Stimulated activated CD4-positive, alpha-beta T cell treated with anti-CD3 and anti-CD28 coated beads, Interleukin-4, amount 100 ng/mL, for 48 hours (primary cell): ENCODE measurements around the gene PPM1M.

Experiments used
- DNase-seq, 2 donors: peaks; one replicate each; pipeline ENCODE4 v3.0.0-alpha.2; 2020; ENCODE audit warnings: low read depth in 2 of 2

Gene PPM1M

DNA sequence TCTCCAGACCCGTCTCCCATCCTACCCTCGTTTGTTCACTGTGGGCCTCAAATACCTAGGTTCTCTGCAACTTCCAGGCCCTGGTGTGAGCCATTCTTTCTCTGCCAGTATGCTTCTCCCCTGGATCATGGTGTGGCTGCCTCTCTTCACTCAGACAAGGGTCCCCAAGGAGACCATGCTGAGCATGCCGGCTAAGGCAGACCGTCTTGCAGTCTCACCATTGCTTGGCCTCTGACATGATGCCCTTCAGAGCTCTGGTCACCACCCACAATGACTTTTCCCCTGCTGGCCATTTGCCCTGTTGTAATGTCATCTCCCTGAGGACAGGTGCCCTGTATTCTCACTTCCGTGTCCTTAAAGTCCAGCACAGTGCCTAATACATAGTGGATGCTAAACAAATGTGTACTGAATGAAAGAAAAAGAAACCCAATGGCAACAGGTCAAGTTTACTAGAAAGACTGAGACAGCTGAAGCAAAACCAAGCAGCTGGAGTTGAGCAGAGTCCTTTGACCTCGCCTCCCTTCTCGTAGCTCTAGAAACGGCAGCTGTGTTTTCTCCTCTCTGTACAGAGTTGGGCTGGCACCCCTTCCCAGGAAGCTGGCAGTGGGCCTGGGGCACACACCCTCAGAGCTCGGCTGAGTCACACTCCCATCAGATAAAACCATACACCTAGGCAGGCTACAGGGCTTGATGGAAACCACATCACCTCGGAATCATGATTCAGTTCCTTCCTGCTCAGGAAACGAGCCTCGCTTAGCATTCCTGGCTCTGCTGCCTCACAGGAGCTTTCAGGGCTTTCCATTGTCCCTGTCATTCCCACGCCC, 28.8 kb upstream of the PPM1M start:
- no peak for DNase-seq

DNA sequence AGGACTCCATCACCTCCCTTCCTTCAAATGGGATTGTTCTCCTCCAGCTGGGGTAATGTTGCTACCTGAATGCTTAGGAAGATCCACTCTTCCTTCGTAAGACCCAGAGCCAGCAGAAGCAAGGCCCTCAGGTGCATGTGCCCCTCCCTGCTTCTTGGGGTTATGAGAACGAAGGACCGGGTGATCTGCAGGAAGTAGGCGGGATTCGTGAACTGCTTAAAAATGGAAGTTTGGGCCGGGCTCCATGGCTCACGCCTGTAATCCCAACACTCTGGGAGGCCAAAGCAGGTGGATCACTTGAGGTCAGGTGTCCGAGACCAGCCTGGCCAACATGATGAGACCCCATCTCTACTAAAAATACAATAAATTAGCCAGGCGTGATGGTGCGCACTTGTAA, 28.2 kb upstream of the PPM1M start:
- no peak for DNase-seq

DNA sequence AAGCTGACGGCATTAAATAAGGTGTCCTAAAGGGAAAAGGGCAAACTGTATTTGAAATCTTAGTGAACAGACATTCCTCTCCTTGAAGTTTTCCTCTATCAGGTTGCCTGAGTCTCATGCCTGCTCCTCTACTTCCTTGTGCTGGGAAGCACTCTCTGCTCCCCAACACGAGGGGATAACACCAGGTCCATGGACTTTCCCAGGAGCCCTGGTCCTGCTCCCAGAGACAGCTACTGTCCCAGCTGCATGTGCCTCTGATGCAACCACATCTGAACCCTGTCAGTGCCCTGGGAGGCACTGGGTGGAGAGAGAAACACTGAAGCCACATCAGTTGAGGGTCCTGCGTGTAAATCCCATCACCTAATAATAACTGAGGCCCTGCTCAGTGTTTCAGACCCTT, 27.5 kb upstream of the PPM1M start:
- DNase-seq = no peak

DNA sequence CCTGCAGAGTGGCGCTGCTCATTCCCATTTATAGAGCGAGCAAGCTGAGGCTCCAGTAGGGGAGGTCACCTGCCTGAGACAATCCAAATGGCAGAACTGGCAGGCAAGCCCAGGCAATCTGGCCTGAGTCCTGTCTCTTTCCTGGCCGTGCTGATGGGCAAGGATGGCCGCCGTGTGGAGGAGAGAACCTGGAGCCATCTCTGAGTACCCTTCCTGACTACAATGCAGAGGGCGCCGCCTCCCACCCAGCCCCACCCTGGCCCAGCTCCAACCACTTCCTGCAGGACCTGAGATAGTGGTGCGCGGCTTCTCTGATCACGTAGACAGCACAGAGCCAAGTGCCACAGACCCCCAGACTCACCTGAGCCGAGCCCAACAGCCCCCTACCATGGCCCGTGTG, 27.1 kb upstream of the PPM1M start:
- DNase-seq = no peak

DNA sequence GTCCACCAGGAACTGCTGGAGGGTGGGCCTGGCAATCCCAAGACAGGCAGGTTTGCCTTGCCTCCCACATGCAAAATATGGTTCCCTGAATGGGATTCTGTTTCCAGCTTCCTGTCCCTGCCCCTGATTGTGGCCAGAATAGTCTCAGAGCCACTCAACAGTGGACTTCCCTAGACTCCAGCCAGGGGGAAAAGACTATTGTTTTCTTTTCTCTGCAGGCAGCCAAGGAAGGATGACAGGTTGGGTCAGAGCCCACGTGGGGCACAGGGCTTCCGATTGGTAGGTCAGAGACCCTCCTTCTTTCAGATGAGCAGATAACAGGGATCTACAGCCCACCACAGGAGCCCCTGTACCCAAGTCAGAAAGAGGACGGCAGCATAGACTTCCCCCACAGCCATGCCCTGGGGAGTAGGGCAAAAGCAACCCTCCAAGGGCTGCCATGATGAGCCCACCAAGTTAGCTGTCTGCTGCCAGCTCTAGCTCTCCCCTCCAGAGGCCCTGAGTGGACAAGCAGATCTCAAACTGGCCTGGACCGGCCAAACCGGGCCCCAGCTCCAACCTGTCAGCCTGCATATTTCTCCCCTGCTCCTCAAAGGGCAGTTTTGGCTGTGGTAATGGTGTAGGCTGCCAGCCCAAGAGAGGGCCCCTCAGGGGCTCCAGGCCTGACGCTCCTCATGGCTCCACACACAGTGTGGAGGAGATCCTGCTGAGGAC, 26.5 kb upstream of the PPM1M start:
- DNase-seq = no peak

DNA sequence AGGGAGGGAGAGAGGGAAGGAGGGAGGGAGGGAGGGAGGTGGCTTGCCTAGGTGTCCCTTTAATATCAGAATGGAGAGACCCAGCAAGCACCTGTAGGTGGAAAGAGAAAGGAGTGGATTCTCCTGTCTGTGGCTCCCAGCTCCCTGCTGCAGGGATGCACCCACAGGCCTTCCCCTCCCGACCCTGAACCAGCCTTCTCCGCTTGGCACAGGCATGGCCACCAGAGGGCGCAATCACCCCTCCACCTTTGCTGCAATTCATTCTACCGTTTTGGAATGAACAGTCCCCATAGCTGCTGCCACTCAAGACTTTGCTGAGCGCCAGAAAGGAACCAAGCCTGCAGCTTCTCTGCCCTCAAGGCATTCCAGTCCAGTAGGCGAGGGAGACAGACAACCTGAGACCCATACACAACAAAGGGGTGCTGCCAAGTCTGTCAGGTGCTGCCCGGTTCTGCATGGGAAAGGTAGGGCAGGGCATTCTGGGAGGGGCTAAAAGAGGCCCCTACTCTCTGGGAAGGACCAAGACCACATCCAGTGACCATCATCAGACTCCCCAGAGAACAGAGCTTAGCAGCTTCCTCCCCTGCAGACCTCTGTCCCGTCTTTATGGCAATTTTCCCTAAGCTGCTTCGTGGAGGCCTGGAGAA, 25.1 kb upstream of the PPM1M start:
- peak; percentile 87 to 96 for DNase-seq

DNA sequence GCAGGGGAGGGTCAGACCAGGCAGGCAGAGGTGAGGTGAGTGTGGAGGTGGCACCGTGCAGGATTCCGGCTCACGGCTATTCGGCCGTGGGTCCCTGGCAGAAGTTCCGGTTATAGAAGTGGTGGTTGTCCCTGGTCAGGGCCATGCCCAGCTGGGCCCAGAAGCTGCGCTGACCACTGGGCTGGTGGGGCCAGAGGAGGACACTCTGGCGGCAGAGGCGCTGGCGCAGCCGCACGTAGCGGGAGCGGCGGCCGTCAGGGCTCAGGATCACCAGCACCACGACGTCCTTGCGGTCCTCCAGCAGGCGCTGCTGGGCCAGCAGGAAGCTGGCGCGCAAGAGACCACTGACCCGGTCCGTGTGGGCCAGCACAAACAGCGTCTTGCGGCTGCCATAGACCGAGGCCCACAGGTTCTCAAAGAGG, 24.4 kb upstream of the PPM1M start:
- no peak for DNase-seq

DNA sequence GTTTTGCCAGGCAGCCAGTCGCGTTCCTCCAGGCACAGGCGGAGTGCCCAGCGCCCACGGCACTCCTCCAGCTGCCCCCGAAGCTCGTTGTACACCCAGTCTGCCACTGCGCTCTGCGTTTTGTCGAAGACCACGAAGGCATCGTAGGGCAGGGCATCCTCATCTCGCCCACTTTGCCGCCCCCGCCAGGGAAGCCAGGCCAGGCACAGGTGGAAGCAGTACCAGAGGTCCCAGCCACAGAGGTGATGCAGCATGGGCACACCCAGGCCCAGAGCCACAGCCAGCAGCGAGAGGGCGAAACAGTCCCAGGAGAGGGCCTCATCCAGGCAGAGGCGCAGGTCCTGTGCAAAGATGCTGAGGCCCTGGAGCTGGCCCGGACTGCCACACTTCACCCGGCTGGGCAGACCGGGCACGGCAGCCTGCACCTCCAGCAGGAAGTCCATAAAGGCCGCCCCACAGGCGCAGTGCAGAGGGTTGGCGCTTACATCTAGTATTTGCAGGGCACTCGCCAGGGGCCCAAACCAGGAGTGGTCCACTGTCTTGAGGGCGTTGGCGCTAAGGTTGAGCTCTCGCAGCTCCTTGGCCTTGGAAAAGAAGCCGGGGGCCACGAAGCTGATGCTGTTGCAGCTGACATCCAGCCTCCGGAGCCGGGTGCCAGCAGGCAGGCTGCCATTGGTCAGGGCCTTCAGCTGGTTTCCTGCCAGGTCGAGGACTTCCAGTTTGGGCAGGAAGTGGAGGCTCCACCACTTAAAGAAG, 23.8 kb upstream of the PPM1M start:
- DNase-seq = no peak

DNA sequence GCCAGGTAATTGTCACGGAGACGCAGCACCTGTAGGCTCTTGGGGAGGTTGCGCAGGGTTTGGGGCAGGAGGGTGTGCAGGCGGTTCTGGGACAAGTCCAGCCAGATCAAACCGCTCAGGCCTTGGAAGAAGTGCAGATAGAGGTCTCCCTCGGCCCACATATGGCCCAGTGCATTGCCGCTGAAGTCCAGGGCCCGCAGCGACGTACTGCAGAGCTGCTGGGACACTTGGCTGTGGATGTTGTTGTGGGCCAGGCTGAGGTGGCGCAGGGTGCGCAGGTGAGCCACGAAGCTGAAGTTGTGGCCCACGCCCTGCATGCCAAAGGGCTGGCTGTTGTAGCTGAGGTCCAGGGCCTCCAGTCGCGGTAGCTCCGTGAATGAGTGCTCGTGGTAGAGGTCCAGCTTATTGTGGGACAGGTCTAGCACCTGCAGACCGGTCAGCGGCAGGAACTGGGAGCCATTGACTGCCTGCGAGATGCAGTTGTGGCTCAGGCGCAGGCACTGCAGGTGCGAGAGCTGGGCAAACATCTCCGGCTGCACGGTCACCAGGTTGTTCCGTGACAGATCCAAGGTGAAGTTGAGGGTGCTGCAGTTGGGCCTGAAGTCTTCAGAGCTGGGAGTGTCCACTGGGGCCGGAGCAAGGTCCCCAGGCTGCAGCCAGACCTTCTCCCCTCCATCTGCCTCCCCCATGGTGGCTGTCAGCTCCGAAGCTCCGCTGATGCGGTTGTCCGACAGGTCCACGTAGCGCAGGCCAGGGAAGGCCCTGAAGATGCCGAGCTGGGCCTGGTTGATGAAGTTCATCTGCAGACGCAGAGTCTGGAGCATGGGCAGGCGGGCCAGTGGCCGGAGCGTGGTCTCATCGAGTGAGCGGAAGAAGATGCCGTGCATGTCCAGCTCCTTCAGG, 23.0 kb upstream of the PPM1M start:
- no peak for DNase-seq

DNA sequence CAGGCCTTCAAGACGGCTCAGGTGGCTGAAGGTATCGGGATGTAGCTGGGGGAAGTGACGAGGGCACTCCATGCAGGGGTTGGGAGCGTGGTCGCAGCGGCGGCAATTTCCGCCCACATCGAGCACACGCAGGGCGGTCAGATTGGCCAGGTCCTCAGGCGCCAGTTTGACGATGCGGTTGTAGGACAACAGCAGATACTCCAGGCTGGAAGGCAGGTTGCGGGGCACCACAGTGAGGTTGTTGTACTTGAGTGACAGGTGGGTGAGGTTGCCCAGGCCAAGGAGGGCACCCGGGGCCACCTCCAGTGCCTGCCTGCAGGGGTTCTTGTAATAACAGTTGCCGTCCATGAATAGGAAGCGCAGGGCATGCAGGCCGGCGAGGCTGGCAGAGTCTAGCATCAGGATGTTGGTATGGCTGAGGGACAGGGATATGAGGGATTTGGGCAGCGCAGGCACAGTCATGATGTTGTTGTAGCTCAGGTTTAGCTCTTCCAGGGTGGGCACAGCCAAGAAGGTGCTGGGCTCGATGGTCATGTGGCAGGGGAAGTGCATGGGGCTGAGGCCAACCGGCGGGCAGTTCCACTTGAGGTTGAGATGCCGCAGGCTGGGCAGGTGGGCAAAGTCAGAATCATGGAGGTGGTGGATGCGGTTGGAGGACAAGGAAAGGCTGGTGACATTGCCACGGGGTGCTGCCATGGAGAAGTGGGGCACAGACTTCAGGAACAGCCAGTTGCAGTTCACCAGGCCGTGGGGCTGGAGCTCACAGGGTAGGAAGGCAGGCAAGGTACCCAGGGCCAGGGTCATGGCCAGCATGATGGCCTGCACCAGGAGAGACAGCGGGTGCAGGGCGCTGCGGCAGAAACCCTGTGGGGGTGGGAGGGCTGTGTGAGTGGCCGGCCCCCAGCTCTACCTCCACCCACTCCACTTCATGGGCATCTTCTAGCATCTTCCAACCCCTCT, 21.8 kb upstream of the PPM1M start:
- DNase-seq = no peak

DNA sequence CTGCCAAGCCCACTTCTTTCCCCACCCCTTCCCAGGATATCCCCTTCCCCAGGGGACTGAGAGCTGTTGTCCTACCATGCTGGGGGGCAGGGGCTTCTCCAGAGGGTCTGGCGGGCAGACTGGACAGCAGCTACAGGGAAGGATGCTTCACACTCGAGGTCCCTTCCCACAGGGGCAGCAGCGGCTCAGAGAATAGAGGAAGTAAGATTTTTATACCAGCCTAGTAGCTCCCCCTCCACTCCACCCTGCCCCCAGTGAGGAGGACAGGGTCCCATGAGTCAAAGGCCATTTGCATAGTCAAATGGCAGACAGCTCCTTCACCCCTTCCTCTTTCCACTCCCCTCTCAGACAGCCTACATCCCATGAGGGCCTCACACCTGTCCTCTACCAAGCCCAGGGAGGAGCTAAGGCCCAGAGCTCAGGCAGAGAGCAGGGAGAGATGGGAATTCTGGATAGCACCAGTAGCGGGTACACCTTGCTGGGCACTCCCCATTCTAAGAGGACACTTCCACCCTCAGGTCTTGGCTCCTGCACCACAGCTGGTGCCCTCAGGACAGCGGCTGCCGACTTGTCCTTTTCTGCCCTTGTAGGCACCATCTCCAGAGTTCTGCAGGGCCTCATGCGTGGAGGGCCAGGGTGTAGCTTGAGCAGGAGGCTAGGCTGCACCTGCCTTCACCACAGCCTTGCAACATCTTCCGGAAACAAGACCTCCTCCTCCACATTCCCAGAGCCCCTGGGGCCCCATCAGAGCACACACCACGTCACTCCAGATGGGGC, 19.9 kb upstream of the PPM1M start, which contains the start of gene TLR9:
TLR9 (minus strand) TSS at position 194 of the 777 bp plus-strand sequence; CDS start at position 78, 116 bp downstream.
- DNase-seq = no peak

DNA sequence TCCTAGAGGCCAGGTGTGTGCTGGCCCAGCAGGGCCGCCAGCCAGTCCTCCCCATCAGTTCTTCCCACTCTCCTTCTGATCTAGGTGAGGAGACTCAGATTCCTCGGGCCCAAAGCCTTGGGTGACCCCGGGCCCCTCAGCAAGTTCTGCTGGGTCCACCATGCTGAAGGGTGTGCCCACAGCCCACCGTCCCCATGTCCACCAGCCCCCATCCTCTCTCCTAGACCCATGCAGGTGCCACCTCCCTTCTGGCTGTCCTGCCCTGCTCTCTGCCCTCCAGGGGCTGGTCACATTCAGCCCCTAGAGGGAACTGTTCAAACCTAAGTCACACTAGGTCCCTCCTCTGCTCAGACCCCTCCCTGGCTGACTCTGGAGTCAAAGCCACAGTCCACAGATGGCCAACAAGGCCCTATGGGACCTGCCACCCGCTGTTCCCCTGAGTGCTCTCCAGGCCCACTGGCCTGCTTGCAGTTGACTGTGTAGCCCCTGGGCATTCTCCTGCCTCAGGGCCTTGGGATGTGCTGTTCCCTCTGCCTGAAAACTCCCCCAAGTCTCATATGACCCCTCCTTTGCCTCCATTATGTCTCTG, 19.2 kb upstream of the PPM1M start:
- DNase-seq = no peak

DNA sequence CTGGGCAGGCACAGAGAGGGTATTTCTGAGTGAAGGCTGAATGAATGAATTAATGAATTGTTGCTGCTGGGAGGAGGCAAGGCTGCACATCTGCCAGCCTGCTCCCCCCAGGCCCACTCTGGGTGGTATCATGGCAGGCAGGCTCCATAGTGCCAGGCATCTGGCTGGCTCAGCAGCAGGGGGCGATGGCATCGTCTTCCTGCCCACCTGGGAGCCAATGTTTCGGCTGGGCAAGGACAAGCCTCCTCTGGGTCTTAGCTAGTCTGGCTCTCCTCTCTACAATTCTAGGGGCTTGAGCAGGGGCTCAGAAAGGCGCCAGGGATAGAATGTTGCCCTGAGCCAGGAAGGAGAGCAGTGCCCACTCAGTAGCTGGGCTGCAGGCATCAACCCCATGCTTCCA, 18.4 kb upstream of the PPM1M start:
- no peak for DNase-seq

DNA sequence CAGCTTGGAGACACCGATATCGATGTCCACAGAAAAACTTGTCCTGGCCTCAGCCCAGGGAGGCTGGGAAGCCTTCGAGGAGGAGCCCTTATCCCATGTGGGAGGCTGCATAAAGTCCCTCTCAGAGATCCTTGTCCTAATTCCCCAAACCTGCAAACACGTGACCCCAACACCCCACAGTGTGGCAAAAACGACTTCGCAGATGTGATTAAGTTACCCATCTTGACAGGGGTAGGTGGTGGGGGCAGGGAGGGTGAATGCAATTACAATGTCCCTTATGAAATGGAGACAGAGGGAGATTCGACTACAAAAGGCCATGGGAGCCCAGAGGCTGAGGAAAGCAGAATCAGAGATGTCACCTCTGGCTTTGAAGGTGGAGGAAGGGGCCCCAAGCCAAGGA, 17.8 kb upstream of the PPM1M start:
- no peak for DNase-seq

DNA sequence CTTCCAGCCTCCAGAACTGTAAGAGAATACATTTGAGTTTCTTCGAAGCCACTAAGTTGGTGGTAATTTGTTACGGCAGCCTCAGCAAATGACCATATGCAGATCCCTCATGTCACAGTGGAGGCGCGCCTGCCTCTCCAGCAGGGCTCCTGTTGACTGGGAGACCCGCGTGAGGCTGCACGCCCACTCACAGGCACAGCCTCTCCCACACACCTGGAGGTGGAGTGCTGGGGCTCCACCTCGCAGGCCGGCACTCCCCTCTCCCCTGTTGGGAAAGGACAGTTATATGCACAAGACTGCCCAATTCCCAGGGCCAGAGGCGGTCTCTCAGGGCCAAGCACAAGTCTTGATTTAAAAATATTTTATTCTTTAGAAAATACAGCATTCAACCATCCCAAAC, 17.3 kb upstream of the PPM1M start:
- DNase-seq = no peak

DNA sequence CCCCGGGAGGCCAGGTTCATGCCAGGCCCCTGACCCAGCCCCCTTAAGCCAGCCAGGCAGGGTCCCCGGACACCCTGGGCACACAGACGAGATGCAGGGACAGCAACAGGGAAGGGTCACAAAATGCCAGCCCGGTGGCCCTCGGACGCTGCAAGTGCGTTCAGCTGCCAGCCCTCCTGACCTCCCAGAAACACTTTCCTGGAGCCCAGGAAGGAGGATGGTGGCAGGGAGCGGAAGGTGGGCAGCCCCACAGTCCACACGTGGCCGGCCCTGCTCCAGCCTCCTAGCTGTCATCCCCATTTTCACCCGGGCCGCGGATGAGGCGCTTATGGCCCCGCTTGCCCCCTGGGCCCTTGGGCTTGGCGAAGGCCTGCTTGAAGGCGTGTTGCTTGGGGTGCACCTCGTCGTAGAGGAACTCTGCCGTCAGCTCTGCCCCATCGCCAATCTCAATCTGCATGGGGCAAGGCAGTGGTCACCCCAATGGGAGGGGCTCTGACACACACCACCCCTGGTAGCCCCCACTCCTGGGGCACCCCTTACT, 16.7 kb upstream of the PPM1M start:
- DNase-seq = no peak

DNA sequence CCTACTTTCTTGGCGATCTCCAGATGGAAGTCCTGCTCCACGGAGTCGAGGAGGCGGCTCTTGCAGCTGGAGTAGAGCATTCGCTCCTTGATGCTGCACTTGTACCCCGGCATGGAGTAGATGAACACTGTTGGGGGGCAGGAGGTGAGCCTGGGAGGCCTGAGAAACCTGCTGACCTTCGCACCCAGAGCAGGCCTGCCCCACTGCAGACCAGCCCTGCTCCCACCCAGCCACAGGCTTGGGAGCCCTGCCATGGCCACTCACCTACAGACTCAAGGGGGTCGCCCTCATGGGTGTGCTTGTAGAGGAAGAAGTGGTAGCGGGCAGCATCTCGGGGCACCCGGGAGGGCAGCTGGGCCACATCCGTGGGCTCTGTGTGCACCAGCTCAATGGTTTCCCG, 15.9 kb upstream of the PPM1M start:
- no peak for DNase-seq

DNA sequence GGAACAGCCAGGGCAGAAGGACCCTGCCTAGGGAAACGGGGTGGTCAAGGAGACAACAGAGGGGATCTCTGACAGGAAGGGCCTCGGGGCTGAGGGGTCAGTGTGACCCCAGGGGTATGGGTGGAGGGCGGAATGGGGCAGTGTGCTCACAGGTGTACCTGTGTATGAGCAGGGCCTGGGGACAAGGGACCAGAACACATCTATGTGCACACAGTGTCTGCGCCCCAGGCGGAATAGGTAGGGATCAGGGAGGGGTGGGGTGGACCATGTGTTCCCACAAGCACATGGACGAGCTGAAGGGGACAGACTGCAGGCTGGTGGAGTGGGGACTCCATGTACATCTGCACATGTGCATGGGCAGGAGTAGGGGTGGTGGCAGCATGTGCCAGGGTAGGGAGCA, 15.1 kb upstream of the PPM1M start:
- DNase-seq = no peak
